Activated T-cell treated with anti-CD3 and anti-CD28 coated beads, Interleukin-2, amount 50 U/mL, for 24 hours (primary cell): ENCODE measurements around the gene VEPH1.

Experiments used
- DNase-seq: peaks from one replicate; pipeline ENCODE4 v3.0.0-alpha.2; 2020
- H3K27ac Mint-ChIP-seq: 2 replicates; pipeline ENCODE4 v1.8.0; 2020; ENCODE audit warnings: mild to moderate bottlenecking, mixed read lengths
- H3K27me3 Mint-ChIP-seq: 2 replicates; pipeline ENCODE4 v1.8.0; 2020; ENCODE audit warnings: mixed read lengths
- H3K36me3 Mint-ChIP-seq: 2 replicates; pipeline ENCODE4 v1.8.0; 2020; ENCODE audit warnings: low read depth, mixed read lengths
- H3K4me1 Mint-ChIP-seq: 2 replicates; pipeline ENCODE4 v1.8.0; 2020; ENCODE audit warnings: low read depth, mixed read lengths
- H3K4me3 Mint-ChIP-seq: 2 replicates; pipeline ENCODE4 v1.8.0; 2020; ENCODE audit warnings: mild to moderate bottlenecking, moderate library complexity, mixed read lengths
- H3K9me3 Mint-ChIP-seq: 2 replicates; pipeline ENCODE4 v1.8.0; 2020; ENCODE audit warnings: mixed read lengths

The VEPH1 gene

DNA sequence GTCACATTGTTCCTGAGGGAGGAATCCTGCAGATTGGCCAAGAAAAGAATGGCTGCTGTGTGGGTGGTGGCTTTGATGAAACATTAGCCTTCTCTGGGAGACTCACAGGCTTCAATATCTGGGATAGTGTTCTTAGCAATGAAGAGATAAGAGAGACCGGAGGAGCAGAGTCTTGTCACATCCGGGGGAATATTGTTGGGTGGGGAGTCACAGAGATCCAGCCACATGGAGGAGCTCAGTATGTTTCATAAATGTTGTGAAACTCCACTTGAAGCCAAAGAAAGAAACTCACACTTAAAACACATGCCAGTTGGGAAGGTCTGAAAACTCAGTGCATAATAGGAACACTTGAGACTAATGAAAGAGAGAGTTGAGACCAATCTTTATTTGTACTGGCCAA is 60.5 kb downstream of the VEPH1 start:
- Mint-ChIP-seq H3K4me3 (no peak overlapping the region), H3K27me3 (peaks cover 19% of the 10 kb centered on the region), H3K27ac (no peak overlapping the region), H3K9me3 (no peaks in the 10 kb centered on the region), H3K36me3 (no peaks in the 10 kb centered on the region), H3K4me1 (peaks cover 4% of the 10 kb centered on the region)
- no peak for DNase-seq

DNA sequence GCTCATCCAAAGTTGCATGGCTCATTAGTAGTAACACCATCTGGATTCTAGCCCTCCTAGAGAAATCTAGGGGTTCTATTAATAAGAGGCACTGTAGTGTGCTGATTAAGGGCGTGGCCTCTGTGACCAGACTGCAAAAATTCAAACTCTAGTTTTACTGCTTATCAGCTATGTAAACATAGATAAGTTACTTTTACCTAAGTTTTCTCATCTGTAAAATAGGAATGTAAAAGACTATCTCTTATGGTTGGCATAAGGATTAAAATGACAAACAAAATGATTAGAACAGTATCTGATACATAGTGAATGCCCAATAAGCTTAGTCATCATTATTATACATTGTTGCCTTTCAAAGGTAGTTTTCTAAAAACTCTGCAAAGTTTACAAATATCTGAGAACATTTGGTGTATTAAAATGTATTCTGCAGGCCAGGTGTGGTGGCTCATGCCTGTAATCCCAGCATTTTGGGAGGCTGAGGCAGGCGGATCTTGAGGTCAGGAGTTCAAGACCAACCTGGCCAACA is 62.1 kb downstream of the VEPH1 start:
- peaks cover 14% of the 10 kb centered on the region for H3K4me1 Mint-ChIP-seq
- H3K27me3 Mint-ChIP-seq = peaks cover 32% of the 10 kb centered on the region
- no peak overlapping the region for H3K27ac Mint-ChIP-seq
- H3K9me3 Mint-ChIP-seq = no peaks in the 10 kb centered on the region
- no peaks in the 10 kb centered on the region for H3K36me3 Mint-ChIP-seq
- no peak for DNase-seq
- no peak overlapping the region for H3K4me3 Mint-ChIP-seq

DNA sequence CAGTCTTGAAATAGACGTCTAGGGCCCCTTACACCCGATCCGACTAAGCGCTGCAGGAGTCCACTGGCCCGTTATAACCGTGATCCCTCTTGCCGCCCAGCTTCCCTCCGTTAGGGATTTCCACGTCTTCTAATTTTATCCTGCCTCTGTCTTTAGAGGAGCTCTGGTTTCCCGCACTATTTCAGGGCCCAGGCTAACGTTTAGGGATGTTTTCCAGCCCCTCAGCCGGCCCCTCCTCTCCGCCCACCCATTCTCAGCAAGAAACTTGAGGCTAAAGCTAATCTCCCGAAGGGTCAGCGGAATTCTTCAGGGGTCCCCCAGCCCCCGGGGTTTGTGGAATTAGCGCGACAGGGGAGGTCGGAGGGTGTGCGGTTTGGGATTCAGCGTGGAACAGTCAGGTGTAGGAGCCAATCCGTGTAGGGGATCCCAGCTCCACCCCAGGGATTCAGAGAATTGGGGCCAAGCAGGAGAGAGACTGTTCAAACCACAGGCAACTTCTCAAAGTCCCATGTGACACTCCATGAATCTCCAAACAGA is 65.0 kb downstream of the VEPH1 start:
- Mint-ChIP-seq H3K4me1 (peaks cover 14% of the 10 kb centered on the region), H3K27me3 (peaks cover 36% of the 10 kb centered on the region), H3K4me3 (peak overlapping the region; percentile 42), H3K27ac (no peak overlapping the region), H3K36me3 (no peaks in the 10 kb centered on the region), H3K9me3 (no peaks in the 10 kb centered on the region)
- DNase-seq = no peak

DNA sequence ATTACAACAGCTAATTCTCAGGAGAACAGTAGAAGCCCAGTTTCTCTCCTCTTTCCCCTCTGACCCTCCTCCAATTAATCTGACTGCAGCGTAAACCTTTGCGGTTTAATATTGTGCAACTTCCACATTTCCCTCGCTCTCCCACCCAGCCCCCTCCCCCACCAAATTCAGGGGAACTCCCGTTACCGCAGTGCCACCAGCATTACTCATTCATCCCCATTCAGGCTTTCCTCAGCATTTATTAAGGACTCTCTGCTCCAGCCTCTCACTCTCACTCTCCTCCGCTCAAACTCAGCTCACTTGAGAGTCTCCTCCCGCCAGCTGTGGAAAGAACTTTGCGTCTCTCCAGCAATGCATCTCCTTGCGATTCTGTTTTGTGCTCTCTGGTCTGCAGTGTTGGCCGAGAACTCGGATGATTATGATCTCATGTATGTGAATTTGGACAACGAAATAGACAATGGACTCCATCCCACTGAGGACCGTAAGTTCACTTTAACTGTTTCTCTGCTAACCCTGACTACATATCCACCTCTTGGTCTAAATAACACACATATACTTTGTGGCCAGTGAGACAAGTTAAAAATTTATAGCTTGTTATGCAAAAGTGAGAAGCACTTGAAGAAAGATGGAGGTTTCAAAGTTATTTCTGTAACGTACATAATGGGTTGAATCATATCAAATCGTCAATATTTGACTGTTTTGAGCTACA is 66.5 kb downstream of the VEPH1 start, which contains the start of gene PTX3:
PTX3 (plus strand) TSS at position 268 of the 709 bp plus-strand sequence; CDS start at position 352, 84 bp downstream.
- Mint-ChIP-seq H3K4me3 (peak within 1 kb of the TSS; percentile 42), H3K9me3 (no peaks in the 10 kb centered on the region), H3K36me3 (no peaks in the 10 kb centered on the region), H3K4me1 (peaks cover 14% of the 10 kb centered on the region), H3K27ac (no peak within 1 kb of the TSS), H3K27me3 (peaks cover 36% of the 10 kb centered on the region)
- no peak for DNase-seq

DNA sequence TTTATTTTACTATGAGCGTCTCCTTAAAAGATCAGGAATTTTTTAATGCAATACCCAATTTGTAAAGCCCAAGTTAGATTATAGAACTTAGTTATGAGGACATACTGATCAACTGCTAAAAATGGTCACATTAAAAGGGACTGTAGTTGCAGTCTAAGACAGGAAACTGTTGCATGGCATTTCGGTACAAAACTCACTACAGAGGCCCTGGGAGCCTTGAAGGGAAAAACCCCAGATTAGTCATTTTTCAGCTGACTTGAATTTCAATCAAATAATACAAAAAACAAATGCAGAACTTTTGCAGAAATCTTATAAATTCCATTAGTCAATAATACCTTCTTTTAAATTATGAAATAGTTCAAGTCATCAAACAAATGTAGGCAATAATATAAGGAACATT is 73.5 kb downstream of the VEPH1 start:
- Mint-ChIP-seq H3K27me3 (peaks cover 4% of the 10 kb centered on the region), H3K36me3 (no peaks in the 10 kb centered on the region), H3K4me1 (no peaks in the 10 kb centered on the region), H3K9me3 (no peaks in the 10 kb centered on the region), H3K4me3 (no peak overlapping the region), H3K27ac (no peak overlapping the region)
- DNase-seq = no peak

DNA sequence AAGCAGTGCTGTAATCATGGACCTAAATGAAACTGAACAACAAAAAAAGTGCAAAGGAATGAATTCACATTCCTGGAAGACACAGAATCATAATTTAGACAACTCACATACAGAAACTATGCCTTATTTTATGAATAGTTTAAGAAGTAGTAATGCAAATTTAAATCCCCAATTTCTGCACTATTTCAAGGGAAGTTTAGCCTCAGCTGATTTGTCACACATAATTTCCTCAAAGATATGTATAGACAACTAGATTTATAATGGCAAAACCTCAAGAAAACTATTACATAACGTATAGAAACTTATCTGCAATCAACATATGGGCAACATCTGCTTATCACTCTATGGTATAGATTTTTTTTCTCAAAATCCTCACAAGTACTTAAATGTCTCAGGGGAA is 74.4 kb downstream of the VEPH1 start:
- DNase-seq = no peak
- Mint-ChIP-seq H3K9me3 (no peaks in the 10 kb centered on the region), H3K4me3 (no peak overlapping the region), H3K27ac (no peak overlapping the region), H3K36me3 (no peaks in the 10 kb centered on the region), H3K4me1 (no peaks in the 10 kb centered on the region), H3K27me3 (peaks cover 4% of the 10 kb centered on the region)

DNA sequence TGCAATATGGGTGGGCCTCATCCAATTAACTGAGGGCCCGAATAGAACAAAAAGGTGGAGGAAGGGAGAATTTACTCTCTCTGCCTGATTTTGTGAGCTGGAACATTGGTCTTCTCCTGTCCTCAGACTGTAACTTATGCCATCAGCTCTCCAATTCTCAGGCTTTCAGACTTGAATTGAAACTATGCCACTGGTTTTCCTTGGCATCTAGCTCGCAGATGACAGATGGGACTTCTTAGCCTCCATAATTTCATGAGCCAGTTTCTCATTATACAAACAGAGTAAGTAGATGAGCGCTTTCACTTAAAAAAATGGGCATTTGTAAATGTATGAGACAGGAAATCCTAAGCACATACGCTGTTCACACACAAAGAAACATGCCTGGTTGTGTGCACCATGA is 75.3 kb downstream of the VEPH1 start:
- H3K36me3 Mint-ChIP-seq = no peaks in the 10 kb centered on the region
- no peaks in the 10 kb centered on the region for H3K27me3 Mint-ChIP-seq
- H3K9me3 Mint-ChIP-seq = no peaks in the 10 kb centered on the region
- no peak overlapping the region for H3K4me3 Mint-ChIP-seq
- no peaks in the 10 kb centered on the region for H3K4me1 Mint-ChIP-seq
- H3K27ac Mint-ChIP-seq = no peak overlapping the region
- no peak for DNase-seq

DNA sequence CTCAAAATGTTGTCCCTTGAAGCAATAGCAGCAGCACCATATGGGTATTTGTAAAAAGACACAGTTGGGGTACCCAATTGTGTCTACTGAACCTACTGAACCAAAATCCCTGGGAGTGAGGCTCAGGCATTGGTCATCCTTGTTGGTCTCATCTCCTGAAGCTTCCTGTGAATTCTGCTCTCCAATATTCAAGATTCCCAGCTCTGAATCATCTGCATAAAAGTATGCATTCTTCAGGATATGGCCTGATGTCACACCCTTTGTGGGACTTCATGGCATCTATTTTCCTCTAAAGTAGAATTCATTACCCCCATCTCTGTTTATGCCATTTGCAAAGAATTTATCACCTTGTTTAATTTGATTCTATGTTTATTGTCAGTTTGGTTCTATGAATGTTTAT is 79.9 kb downstream of the VEPH1 start:
- Mint-ChIP-seq H3K27ac (no peak overlapping the region), H3K4me1 (no peaks in the 10 kb centered on the region), H3K36me3 (no peaks in the 10 kb centered on the region), H3K9me3 (no peaks in the 10 kb centered on the region), H3K4me3 (no peak overlapping the region), H3K27me3 (no peaks in the 10 kb centered on the region)
- no peak for DNase-seq

DNA sequence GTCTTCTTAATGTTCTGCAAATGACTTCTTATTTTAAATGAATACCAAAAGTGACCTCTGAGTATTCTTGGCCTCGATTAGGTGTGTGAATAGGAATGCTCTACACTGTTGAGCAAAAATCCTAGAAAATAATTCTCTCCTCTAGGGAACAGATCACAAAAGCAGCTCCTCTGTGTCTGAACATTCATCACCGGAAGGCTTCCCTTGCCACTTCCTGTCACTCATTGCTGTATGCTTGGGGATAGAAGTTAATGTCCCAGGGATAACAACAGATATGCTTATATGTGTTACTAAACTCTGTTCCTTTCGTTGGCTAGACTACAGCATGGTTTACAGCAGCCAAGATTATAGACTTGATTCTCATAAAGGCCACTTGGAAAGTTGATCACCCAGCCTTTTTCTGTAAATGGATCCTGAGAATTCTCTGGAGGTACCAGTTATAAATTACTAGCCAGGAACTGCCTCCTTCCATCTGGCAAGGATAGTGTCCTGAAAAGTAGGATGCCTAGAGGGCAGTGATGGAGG is 82.5 kb downstream of the VEPH1 start:
- Mint-ChIP-seq H3K36me3 (no peaks in the 10 kb centered on the region), H3K27ac (no peak overlapping the region), H3K4me1 (no peaks in the 10 kb centered on the region), H3K4me3 (no peak overlapping the region), H3K9me3 (no peaks in the 10 kb centered on the region), H3K27me3 (no peaks in the 10 kb centered on the region)
- no peak for DNase-seq

DNA sequence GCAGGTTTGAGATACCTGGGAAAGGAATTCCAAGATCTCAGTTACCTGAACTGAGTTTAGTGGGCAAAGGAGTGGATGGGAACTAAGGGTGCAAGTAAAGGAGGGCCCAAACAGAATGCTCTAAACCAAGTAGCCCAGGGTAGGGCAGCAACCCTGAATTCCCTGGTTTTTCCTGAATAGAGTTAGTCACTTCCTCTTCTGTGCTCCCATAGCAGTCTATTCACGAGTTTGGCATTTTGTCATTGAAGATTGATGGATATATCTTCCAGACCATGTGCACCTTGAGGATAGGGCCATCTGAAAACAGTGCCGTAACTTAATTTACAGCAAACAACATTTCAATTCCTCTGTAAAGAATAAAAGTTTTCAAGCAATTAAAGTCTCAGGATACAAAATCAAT is 85.1 kb downstream of the VEPH1 start:
- Mint-ChIP-seq H3K27me3 (no peaks in the 10 kb centered on the region), H3K27ac (no peak overlapping the region), H3K4me1 (no peaks in the 10 kb centered on the region), H3K4me3 (no peak overlapping the region), H3K36me3 (no peaks in the 10 kb centered on the region), H3K9me3 (no peaks in the 10 kb centered on the region)
- no peak for DNase-seq

DNA sequence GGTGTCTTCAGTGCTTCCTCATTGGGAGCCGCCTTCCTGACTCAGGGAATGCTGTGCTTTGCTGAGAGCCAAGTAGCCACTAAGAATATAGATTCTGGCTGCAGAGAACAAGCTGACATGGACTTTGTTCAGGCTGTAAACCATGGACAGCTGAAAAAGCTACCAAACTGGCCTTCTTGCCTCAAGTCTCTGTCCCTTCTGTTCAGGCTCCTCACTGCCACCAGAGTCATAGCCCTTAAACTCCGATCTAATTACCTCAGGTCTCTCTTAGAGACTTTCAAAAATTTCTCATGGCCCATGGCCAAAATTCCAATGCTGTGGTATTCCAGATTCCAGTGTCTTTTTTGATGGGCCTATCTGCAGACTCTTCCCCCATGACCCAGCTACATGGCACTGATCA is 86.0 kb downstream of the VEPH1 start:
- Mint-ChIP-seq H3K4me1 (no peaks in the 10 kb centered on the region), H3K27ac (no peak overlapping the region), H3K36me3 (no peaks in the 10 kb centered on the region), H3K27me3 (no peaks in the 10 kb centered on the region), H3K9me3 (no peaks in the 10 kb centered on the region), H3K4me3 (no peak overlapping the region)
- no peak for DNase-seq

DNA sequence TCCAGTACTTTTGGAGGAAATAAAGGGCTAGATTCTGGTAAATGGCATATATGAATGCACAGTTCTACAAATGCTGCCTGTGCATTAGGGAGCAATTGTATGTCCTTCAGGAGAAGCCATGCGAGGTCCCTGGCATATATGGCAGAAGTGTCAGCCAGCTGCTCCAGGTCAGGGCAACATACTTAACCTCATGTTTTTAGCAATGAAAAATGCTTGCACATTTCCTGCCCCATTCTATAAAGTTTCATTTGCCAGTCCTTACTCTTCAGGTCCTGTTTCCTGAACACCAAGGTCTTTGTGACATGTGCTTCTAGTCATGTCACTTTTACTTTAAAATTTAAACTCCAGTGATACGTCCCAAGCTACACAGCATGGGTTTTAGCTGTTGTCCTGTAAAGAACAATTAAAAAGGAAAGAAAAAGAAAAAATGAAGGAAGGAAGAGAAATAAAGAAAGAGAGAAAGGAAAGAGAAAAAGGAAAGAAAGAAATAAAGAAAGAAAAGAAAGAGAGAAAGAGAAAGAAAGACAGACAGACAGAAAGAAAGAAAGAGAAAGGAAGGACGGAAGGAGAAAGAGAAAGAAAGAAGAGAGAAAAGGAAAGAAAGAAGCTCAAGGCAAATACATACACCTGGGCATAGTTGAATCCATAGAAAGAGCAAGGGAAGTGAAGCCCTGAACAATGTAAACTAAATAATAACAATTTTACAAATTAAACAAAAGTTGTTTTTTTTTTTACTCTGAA is 86.7 kb downstream of the VEPH1 start:
- Mint-ChIP-seq H3K4me1 (no peaks in the 10 kb centered on the region), H3K36me3 (no peaks in the 10 kb centered on the region), H3K27ac (no peak overlapping the region), H3K4me3 (no peak overlapping the region), H3K9me3 (no peaks in the 10 kb centered on the region), H3K27me3 (no peaks in the 10 kb centered on the region)
- no peak for DNase-seq

DNA sequence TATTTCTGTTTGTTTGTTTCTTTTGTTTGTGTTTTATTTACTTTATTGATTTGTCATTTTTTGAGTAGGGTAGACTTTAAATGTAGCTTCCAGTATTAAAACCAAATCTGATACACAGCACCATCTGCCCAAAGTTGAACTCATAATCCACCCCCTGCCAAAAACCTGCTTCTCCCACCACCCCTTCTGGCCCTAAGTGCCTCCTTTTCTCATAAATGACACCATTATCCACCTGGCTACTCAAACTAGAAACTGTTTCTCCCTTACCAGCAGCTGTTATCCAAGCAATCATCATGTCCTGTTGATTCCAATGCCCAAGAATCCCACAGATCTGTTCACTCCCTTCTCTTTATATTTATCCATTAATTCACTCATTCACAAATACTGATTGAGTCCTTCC is 88.4 kb downstream of the VEPH1 start:
- H3K36me3 Mint-ChIP-seq = no peaks in the 10 kb centered on the region
- no peaks in the 10 kb centered on the region for H3K27me3 Mint-ChIP-seq
- no peak overlapping the region for H3K4me3 Mint-ChIP-seq
- no peaks in the 10 kb centered on the region for H3K9me3 Mint-ChIP-seq
- DNase-seq = no peak
- H3K4me1 Mint-ChIP-seq = no peaks in the 10 kb centered on the region
- H3K27ac Mint-ChIP-seq = no peak overlapping the region

DNA sequence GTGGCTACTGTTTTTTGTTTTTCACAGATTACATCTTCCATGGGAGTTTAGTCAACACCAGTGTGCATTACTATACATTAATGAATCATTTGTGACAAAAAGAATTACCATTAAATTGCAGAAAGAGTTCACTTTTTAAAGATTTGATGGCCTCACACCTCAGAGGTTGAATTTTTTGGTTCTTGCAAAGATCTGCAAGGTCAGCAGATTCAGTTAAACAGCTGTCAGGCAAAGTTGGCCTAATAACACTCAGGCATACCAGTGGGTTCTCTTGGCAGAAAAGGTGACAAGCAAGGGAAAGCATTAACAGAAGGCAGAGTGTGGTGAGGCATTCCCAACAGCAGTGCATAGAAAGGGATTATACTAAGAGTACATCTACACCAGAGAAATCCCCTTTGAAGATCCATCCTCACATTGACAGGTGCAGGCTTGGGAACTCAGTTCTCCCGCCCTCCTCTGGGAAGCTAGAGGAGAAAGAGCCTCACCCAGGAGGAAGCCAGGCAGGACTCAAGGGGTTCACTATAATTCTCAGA is 90.8 kb downstream of the VEPH1 start:
- Mint-ChIP-seq H3K4me1 (no peaks in the 10 kb centered on the region), H3K27me3 (no peaks in the 10 kb centered on the region), H3K9me3 (no peaks in the 10 kb centered on the region), H3K4me3 (no peak overlapping the region), H3K27ac (no peak overlapping the region), H3K36me3 (no peaks in the 10 kb centered on the region)
- DNase-seq = no peak

DNA sequence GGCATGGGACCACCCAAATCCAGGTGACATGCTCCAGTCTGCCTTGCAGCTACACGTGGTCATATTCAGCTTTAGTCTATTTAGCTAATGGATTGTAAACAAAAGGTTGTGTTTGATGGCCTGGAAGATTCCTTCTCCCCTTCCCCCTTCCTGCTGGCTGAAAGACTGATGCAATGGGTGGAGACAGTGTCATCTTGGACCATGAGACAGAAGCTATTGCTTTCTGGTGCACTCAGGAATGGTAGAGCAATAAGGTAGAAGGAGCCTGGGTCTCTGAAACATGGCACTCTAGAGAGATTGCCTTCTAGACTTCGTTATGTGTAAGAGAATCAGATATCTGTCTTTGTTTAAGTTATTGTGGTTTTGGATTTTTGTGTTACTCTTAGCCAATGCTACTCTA is 92.3 kb downstream of the VEPH1 start:
- H3K27ac Mint-ChIP-seq = no peak overlapping the region
- H3K9me3 Mint-ChIP-seq = no peaks in the 10 kb centered on the region
- H3K4me3 Mint-ChIP-seq = no peak overlapping the region
- H3K4me1 Mint-ChIP-seq = no peaks in the 10 kb centered on the region
- no peaks in the 10 kb centered on the region for H3K27me3 Mint-ChIP-seq
- no peaks in the 10 kb centered on the region for H3K36me3 Mint-ChIP-seq
- no peak for DNase-seq
